NCI-H187 treated with DMSO at 0.1 percent for 48 hours (cell line): ENCODE results near the gene EPHA2.
A peak's percentile ranks its signal among the peaks of the same experiment; 100 is the strongest.

Source experiments
- DNase-seq: peaks from one replicate; lab custom pipeline; 2025; lab: John Stamatoyannopoulos, UW

Gene EPHA2

DNA sequence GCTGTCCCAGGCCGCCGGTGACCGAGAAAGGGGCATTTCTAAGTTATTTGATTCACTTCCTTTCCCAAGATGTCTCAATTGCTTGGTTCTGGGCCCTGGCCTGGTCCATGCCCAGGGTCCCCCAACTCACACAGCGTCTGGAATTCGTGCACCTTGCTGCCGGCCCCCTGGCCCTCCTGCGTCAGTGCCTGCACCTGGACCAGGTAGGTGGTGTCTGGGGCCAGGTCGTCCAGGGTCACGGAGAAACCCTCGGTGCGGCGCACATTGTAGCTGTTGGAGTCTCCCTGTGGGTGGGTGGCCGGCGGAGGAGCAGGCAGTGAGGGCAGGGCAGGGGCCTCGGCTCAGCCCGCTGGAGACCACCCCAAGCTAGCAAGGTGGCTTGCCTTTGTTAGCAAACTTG lies 21.0 kb downstream of the EPHA2 start:
- no peak for DNase-seq

GRCh38 chr1:16134066-16134801 lies 21.6 kb downstream of the EPHA2 start:
- no peak for DNase-seq

DNA sequence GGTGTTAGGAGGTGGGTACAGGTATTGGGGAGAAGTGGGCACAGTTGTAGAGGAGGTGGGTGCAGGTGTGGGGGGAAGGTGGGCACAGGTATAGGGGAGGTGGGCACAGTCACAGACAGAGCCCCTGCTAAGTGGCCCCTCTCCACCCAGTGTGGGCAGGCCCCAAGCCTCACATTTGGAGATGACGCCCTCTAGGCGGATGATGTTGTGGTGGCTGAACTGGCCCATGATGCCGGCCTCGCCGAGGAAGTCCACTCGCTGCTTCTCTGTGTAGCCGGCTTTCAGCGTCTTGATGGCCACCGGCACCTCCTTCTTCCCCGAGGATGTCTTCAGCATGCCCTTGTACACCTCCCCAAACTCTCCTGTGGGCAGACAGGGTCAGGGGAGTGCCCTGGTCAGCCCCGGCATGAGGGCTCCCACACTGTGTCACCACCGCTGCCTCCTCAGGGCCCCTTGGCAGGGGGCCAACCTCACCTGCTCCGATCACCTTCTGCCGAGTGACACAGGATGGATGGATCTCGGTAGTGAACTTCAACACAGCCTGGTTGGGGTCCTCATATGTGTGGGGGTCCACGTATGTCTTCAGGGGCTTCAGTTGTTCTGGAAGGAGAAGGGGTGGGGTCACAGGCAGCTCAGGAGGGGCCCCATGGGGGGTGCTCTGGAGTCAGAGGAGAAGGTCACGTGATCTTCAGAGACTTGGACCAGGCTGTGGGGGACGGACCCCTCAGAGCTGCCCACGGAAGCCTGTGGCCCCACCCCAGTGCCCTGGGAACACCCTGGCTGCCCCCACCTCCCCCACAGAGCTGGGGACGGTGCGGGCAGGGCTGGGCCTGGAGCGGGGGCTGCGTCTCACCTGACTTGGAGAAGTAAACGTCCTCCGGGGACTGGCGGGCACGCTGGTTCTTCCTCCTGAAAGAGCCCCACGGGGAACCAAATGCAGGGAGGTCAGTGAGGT lies 22.6 kb downstream of the EPHA2 start:
- DNase-seq: no peak

DNA sequence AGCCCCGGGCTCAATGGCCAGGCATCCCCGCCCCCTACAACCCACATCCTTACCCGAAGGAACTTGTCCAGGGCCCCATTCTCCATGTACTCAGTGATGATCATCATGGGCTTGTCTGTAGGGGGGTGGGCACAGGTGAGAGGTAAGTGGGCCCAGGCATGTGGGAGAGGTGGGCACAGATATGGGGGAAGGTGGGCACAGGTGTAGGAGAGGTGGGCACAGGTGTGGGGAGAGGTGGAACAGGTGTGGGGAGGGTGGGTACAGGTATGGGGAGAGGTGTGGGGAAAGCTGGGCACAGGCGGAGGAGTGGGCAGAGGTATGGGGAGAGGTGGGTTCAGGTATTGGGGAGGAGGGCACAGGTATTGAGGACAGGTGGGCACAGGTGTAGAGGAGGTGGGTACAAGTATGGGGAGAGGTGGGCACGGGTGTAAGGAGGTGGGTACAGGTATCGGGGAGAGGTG lies 23.5 kb downstream of the EPHA2 start:
- no peak for DNase-seq

GRCh38 chr1:16131636-16132324 lies 24.1 kb downstream of the EPHA2 start:
- DNase-seq: no peak

DNA sequence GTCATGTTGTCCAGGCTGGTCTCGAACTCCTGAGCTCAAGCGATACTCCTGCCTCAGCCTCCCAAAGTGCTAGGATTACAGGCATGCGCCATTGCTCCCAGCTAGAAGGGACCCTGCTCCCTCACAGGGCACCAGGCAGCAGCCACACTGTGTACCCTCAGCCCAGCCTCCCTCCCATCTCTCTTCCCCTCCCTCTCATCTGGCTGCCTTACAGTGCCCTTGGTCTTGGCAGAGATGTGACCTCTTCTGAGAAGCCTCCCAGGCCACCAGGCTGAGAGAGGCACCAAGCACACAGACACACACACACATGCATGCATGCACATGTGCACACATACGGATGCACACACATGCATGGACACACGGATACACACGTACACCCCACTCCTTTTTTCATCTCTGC lies 25.0 kb downstream of the EPHA2 start:
- DNase-seq: no peak

- no peak for DNase-seq
Observed at GRCh38 chr1:16129921-16130543, 25.8 kb downstream of the EPHA2 start.

- no peak for DNase-seq
Observed at GRCh38 chr1:16129316-16129715, 26.6 kb downstream of the EPHA2 start.

DNA sequence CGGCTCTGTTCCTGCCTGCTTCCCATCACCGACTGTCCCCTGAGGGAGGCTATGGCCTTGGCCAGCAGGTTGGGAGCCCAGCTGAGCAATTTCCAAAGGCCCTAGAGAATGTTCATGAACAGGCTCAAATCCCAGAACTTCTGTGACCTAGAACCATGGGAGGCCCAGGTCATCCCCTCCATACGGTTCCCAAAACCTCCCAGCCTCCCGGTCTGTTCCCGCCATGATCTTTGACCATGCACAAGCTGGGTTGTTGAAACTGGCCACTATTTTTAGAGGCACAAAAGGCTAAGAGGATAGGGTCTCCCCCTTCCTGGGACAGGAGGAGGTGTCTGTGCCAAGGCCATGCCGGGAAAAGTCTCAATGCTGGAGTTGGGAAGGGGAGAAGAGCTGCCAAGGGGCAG lies 27.5 kb downstream of the EPHA2 start:
- DNase-seq: no peak

- no peak for DNase-seq
Observed at GRCh38 chr1:16127676-16128337, 28.1 kb downstream of the EPHA2 start.

GRCh38 chr1:16126743-16127515 lies 28.9 kb downstream of the EPHA2 start:
- DNase-seq: no peak

DNA sequence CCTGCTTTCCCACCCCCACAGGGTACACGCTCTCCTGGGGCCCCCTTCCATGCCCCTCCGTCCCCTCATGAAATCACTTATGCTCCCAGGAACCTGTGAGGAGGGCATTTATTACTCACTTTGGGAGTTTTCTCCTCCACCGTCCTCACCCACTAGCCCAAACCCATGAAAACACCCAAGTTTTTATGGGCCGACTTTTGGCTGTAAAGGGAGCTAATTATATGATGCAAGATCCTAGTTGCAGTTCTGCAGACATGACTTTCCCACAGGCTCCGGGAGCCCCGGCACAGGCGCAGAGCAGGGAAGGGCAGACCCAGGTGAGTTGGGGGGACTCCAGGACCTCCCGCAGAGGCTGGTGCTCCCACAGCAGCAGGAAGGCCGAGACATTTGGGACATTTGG lies 29.7 kb downstream of the EPHA2 start:
- no peak for DNase-seq

DNA sequence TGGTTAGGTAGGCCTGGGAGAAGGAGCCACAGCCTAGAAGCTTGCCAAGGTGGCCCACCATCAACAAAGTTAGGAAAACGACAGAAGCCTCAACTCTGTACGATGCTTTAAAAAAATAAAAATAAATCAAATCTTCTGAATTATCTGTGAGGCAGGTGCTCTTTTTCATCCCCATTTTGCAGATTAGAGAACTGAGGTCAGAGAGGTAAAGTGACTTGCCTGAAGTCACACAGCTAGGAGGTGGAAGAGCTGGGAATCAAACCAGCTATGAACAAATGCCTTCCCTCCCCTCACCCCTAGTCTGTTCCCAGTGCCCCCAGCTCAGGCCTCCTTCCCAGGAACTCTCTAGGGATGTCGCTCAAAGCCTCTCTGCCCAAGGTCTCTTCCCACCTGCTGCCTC lies 30.4 kb downstream of the EPHA2 start:
- no peak for DNase-seq

DNA sequence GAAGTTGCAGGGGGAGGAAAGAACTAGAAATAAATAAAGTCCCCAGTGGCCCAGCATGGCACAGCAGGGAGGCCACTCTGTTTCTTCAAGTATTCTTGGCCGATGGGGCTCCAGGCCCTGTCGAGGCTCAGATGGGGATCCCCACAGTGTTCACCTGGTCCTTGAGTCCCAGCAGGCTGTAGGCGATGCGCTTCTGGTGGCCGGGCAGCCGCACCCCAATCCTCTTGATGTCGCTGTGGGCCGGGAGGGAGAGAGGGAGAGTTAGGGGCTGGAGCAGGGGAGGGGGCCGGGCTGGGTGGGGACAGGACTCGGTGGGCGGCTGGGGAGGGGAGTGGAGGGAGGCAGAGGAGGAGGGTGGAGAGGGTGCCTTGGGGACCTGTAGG lies 30.8 kb downstream of the EPHA2 start:
- no peak for DNase-seq

- DNase-seq: no peak
Observed at GRCh38 chr1:16124377-16125087, 31.3 kb downstream of the EPHA2 start.

DNA sequence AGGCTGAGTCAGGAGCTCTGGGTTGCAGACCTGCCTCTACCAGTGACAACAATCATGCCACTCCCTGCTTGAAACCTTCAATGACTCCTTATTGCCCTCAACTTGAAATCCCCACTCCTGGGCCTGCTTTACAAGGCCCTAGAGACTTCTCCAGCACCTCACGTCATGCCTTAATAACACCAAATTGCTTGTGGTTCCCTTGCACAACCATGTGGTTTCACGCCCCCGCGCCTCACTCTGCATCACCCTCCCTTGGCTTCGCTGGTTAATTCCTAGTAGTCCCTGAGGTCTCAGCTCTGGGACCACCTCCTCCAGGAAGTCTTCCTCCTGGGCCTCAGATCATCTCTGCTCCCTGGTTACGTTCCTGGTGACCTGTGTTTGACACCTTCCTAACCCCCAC lies 33.0 kb downstream of the EPHA2 start:
- DNase-seq: peak; percentile 59

GRCh38 chr1:16122350-16122881 lies 33.5 kb downstream of the EPHA2 start:
- no peak for DNase-seq

DNA sequence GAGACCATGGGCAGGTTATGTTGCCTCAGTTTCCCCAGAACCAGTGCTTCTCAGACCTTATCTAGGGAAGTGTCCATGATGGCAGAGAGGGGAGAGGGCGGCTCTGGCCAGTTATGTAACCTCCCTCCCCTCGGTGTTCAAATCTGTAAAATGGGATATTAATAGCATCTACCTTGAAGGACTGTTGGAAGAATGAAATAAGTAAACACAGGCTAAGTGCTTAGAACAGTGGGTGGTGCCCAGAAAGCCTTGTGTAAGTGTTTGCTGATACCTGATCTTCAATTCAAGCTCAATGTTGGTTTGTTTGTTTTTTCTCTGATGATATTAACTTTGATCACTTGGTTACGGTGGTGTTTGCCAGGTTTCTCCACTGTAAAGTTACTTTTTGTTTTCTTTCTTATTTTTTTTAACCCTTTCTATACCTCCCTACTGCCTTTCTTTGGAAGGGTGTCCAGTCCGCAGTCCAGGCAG lies 34.9 kb downstream of the EPHA2 start:
- peak; percentile 45 for DNase-seq

DNA sequence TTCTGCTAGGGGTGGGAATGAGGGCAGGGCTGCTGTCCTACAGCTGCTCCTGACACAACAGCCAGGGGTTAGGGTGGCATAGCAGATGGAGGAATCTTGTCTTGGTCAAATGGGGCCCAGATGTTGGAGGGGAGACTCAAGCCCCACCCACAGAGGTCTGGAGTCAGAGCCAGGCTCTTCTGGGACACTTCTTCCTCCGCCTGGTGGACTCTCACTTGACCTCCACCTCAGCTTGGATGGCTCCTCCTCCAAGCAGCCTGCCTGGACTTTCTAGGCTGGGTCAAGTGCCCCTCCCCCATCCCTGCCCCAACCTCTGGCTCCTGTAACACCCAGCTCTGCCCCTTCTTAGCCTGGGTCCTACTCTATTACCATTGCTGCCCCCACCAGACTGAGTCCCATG lies 35.5 kb downstream of the EPHA2 start:
- DNase-seq: no peak

DNA sequence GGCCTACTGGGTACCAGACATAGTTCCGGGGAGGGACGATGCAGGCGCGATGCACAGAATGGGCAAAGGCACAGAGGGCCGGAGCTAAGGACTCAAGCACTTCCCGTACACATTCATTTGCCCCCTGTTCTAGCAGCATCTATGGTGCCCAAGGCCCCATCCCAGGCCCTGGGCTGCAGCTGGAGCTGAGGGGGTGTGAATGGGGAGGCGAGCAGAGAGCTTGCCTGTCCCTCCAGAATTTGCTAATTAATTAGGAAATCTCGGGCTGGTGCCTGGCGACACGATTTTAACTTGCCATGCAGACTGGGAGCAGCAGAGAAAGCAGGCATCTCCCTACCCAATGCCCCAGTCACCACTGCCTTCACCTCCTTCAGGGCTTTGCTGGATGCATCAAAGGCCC lies 35.9 kb downstream of the EPHA2 start:
- DNase-seq: no peak
